Measurements from ENCODE around the gene PPP6R3.
A peak's percentile ranks its signal among the peaks of the same experiment; 100 is the strongest.

PPP6R3 gene

GRCh38 chr11:68551777-68552176 is 91.2 kb downstream of the PPP6R3 start:
- DNase-seq = no peak

DNA sequence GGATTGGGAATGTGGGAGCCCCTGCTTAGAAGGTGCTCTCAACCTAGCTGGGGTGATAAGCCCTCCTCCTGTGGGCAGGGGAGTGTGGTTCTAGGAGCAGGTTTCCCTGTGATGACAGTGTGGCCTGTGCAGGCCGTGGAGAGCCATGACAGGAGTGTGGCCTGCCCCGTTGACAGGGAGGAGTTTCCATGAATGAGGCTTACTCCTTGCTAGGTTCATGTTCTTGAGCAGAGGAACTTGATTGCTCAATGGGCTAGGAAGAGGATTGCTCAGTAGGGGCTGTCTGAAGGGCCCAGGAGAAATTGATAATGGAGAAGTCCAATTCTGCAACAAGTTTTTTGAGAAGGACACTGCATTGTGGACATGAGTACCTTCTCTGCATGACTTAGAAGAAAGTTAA is 92.0 kb downstream of the PPP6R3 start:
- DNase-seq = no peak

DNA sequence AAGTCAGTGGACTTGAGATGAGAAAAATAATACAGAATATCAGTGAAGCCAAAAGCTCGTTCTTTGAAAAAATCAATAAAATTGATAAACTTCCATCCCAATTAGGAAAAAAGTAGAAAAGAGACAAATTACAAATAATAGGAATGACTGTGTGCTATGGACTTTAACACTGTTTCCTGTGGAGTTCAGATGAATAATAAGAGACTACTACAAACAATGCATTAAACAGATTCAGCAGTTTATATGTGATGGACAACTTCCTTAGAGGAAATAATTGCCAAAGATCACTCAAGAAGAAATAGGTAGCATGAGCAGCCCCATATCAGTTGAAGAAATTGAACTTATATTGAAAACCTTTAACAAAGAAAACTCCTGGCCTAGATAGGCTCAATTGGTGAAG is 99.7 kb downstream of the PPP6R3 start:
- DNase-seq = no peak

DNA sequence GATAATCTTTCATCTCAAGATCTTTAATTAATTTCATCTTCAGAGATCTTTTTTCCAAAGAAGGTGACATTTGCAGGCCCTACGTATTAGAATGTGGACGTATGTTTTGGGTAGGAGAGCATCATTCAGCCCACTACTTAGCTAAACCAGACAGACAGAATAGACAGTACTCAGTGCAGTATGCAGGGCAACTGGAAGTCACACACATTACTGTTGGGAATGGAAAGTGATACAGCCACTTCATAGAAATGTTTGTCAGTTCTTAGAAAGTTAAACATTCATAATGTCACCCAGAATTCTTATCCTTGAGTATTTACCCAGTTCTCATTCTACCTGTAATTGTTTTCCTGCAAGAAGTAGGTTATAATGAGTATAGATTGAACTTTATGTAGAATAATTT is 102.9 kb downstream of the PPP6R3 start:
- no peak for DNase-seq

DNA sequence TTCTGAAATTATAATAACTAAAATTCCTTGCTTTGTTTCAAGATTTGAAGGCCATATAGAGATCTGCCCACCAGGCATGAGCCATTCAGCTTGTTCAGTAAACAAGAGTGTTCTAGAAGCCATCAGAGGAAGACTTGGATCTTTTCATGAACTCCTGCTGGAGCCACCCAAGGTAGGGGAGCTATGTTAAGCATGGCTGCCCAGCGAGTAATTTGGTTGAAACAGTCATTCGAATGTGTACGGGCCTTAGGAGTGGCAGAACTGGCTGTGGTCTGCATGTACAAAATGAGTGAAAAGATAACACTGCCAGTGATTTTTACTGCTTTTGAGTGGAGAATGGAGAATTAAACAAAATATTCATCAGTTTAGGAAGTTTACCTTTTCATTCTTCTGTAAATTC is 103.7 kb downstream of the PPP6R3 start:
- no peak for DNase-seq

DNA sequence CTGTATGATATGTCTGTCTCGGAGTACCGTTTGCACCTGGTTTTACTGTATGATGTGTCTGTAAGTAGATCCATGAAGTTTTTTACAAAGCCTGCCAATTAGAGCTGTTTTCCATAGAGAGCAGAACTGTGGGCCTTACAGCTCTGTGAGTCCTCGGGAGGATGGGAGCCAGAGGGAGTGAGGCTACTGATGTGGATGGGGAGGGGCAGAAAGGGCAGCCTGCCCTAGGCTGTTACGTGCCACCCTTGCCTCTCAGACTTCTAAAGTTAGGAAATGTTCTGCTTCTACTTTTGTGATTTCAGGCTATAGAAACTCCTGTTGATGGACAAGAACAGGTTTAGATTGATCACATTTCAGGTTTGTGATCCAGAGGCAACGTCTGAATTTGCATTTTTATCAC is 105.2 kb downstream of the PPP6R3 start:
- no peak for DNase-seq

DNA sequence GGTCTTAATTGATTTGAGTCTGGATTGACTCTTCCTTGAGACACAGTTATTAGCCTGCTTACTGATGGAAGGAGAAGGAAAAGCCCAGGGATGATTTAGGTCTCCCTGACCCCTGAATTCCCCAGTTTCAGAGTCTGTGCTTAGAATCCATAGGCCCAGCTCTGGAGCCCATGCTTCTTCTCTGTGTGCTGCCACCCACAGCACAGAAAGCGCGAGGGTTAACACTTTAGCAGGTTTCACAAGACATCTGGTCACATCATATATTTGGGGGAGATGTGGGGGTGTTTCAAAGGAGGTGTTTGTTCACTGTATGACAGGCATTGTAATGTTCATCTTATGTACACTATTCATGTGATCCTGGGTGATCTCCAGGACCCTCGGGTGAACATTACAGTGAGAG is 107.0 kb downstream of the PPP6R3 start:
- no peak for DNase-seq

GRCh38 chr11:68569357-68569756 is 108.8 kb downstream of the PPP6R3 start:
- no peak for DNase-seq

DNA sequence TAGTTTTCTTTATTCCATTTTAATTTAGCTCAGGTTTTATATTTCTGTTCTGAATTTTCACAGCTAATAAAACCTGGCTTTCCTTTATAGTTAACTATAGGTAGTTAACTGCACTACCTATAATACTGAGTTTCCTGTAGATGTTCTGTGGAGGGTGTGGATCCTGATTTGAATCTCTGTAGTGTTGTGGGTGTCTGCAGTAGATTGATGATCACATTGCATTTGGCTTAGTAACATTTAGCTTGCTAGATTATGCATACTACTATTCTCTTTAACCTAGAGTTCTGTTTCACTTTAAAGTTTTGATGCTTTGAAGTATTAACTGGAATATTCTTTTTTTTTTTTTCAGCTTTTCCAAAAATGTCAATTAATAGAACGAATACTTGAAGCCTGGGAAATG is 110.1 kb downstream of the PPP6R3 start:
- DNase-seq = no peak

GRCh38 chr11:68574308-68574707 is 113.8 kb downstream of the PPP6R3 start:
- DNase-seq = no peak

- DNase-seq = no peak
Measured at GRCh38 chr11:68575025-68575665, 114.6 kb downstream of the PPP6R3 start.

- DNase-seq = no peak
Measured at GRCh38 chr11:68579455-68579854, 118.9 kb downstream of the PPP6R3 start.

DNA sequence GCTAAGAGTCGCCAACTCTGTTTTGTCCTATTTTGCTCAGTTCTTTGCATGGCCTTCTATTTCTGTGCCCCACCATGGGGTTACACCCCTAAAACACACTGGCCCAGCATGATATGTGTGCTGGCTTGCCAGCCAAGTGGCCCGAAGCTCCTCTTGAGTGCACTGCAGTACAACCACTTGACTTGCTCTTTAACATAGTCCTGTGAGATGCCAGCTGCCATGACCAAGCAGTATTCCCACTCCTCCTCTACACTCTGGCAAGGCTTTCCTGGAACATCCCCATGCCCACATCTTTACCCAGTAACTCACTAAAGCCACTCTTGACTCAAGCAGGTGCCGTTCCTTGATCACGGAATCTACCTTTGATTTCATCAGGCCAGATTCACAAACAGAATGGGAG is 120.9 kb downstream of the PPP6R3 start:
- no peak for DNase-seq

DNA sequence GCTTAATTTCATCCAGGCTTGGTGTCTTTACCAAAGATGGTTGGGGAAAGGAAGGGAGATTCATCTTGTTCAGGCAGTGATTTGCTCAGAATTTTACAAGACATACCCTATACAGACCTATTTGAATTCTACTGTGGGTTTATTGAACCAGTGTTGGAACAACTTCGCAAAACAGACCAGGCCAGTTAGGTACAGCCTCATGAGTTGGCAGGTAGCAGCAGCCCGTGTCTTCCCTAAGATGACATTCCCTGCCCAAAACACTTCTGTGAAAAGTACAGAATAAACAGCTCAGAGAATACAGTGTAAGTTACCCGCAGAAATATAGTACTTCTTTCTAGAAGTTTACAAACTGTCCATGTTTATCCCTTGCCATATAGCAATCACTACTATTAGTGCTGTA is 121.3 kb downstream of the PPP6R3 start:
- no peak for DNase-seq

GRCh38 chr11:68582416-68583040 is 122.0 kb downstream of the PPP6R3 start:
- DNase-seq = no peak

GRCh38 chr11:68583041-68583446 is 122.5 kb downstream of the PPP6R3 start:
- no peak for DNase-seq

DNA sequence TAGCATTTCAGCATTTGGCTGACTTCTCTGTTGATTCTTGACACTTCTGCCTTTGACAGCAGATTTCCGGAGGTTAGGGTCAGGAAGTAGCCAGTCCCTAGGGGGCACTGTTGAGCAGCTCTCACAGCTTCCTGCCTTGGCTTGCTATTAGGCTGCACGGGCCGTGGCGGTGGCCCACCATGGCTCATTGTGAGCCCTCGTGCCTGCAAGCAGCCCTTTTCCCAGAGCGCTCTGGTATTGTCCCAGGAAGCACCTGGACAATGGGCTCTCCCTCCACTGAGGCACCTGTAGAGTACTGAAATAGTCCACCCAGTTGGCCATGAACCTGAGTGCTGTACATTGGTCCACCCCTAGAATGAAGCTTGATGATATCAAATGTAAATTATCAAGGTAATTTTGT is 123.5 kb downstream of the PPP6R3 start:
- peak in 10 of 51 donors; percentile 1 to 53 (median 8) for DNase-seq

- DNase-seq = no peak
Measured at GRCh38 chr11:68584991-68585524, 124.5 kb downstream of the PPP6R3 start.

GRCh38 chr11:68589547-68590216 is 129.1 kb downstream of the PPP6R3 start:
- no peak for DNase-seq

GRCh38 chr11:68591719-68592118 is 131.2 kb downstream of the PPP6R3 start:
- DNase-seq = no peak

DNA sequence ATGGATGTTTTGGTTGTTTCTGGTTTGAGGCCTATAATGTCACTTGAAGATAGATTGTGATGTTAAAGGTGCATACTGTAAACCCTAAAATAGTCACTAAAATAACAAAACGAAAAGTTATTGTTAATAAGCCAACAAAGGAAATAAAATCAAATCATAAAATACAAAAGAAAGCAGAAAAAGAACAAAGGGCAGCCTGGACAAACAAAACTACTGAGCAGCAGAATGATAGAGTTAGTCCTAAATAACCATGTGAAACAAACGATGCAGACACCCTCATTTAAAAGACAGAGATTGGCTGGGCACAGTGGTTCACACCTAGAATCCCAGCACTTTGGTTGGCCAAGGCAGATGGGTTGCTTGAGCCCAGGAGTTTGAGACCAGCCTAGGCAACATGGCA is 132.9 kb downstream of the PPP6R3 start:
- DNase-seq = no peak

DNA sequence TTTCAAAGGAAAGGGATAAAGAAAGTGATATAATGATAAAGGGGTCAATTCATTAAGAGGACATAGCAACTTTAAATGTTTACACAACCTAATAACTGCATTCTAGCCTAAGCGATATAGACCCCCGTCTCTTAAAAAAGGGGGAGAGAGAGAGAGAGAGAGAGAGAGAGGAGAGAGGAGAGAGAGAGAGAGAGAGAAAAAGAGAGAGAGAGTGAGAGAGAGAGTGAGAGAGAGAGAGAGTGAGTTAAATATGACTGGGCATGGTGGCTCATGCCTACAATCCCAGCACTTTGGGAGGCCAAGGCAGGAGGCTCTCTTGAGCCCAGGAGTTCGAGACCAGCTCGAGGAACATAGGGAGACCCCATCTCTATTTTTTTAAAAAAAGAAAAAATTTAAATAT is 133.6 kb downstream of the PPP6R3 start:
- no peak for DNase-seq

GRCh38 chr11:68596231-68596630 is 135.7 kb downstream of the PPP6R3 start:
- DNase-seq = no peak

Data from hypothalamus (tissue), 51 donors.